ENCODE measurements around the gene DNM3.

DNA sequence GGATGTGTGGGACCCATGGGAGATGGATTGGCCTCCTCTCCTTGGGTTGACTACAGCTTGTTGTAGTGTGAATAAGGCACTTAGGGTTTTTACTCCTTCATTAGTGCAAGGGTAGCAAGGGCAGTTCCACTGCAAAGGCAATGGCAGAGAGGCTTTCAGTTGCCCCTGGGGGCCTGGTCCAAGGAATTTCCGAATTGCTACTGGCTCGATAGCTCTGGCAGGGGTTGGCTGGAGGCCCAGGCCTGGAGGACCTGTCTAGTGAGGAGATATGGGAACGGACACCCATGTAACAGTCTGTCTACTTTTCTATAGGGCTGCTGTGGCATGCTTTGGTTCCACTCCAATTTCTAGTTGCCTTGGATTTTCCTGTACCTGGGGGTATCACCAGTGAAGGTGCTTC lies 360.3 kb downstream of the DNM3 start:
- TF ChIP-seq, protein P1, sequence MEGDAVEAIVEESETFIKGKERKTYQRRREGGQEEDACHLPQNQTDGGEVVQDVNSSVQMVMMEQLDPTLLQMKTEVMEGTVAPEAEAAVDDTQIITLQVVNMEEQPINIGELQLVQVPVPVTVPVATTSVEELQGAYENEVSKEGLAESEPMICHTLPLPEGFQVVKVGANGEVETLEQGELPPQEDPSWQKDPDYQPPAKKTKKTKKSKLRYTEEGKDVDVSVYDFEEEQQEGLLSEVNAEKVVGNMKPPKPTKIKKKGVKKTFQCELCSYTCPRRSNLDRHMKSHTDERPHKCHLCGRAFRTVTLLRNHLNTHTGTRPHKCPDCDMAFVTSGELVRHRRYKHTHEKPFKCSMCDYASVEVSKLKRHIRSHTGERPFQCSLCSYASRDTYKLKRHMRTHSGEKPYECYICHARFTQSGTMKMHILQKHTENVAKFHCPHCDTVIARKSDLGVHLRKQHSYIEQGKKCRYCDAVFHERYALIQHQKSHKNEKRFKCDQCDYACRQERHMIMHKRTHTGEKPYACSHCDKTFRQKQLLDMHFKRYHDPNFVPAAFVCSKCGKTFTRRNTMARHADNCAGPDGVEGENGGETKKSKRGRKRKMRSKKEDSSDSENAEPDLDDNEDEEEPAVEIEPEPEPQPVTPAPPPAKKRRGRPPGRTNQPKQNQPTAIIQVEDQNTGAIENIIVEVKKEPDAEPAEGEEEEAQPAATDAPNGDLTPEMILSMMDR (IDR thresholded peaks at IDR 0.05), result no peak
- TF ChIP-seq EZH2 (IDR thresholded peaks at IDR 0.05; ENCODE audit: borderline replicate concordance, insufficient read depth, low read depth, low read length, poor library complexity, severe bottlenecking), result no peak
